Measurements from ENCODE around the gene LGI4.

The LGI4 gene

DNA sequence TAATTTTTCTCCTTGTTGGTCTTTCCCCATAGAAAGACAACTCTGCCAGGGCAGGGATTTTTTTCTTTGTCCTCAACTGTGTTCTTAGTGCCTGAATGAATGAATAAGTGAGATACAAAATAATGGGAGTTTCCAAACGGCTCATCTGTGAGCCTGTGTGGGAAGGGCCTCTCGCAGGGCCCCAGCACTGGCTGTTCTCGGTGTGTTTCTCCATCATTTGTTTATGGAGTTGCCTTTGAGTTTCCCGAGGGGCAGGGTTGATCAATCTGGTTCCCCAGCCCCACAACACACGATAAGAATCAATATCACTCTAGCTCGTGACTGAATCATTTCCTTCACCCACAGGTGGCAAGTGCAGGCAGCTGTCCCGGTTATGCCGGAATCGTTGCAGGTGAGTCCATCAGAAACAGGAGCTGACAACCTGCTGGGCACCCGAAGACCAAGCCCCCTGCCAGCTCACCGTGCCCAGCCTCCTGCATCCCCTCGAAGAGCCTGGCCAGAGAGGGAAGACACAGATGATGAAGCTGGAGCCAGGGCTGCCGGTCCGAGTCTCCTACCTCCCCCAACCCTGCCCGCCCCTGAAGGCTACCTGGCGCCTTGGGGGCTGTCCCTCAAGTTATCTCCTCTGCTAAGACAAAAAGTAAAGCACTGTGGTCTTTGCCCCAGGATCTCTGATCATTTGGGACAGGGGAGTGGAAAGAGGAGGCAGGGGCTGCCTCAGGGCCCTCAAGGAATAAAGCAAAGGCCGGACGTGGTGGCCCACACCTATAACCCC, 34.5 kb upstream of the LGI4 start:
- H3K36me3 ChIP-seq (ENCODE audit: control insufficient read depth, insufficient read depth, low read length), result peaks cover 55% of the 10 kb centered on the region
- H3K4me1 ChIP-seq (ENCODE audit: control insufficient read depth, insufficient read depth, low read length), result no peaks in the 10 kb centered on the region
- H3K27ac ChIP-seq (ENCODE audit: low read depth, low read length), result no peak overlapping the region
- no peak overlapping the region for H3K9ac ChIP-seq (ENCODE audit: low read length)
- no peaks in the 10 kb centered on the region for H3K27me3 ChIP-seq (ENCODE audit: control insufficient read depth, insufficient read depth, low read length)
- no peak overlapping the region for H3K4me3 ChIP-seq (ENCODE audit: low read depth, low read length)
- peaks cover 18% of the 10 kb centered on the region for H3K9me3 ChIP-seq (ENCODE audit: control insufficient read depth, insufficient read depth, low read depth, low read length)

DNA sequence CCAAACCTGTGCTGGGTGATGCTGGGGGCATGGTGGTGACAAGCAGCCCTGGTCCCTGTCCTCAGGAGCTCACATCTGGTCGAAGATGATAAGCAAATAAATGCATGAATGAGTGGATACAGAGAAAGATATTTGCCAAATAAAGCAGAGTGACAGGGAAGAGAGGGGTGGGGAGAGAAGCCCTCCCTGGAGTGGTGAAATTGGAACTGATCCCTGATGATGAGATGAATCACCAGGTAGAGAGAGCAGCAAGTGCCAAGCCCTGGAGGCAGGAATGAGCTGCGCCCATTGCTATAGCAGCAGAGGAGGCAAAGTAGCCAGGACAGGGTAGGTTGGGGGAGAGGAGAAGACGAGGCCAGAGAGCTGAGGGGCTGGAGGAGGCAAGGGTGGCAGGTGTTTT, 33.3 kb upstream of the LGI4 start:
- no peaks in the 10 kb centered on the region for H3K27me3 ChIP-seq (ENCODE audit: control insufficient read depth, insufficient read depth, low read length)
- H3K9ac ChIP-seq (ENCODE audit: low read length), result no peak overlapping the region
- peaks cover 26% of the 10 kb centered on the region for H3K9me3 ChIP-seq (ENCODE audit: control insufficient read depth, insufficient read depth, low read depth, low read length)
- H3K27ac ChIP-seq (ENCODE audit: low read depth, low read length), result no peak overlapping the region
- H3K4me1 ChIP-seq (ENCODE audit: control insufficient read depth, insufficient read depth, low read length), result no peaks in the 10 kb centered on the region
- H3K4me3 ChIP-seq (ENCODE audit: low read depth, low read length), result no peak overlapping the region
- peaks cover 67% of the 10 kb centered on the region for H3K36me3 ChIP-seq (ENCODE audit: control insufficient read depth, insufficient read depth, low read length)

GRCh38 chr19:35167251-35168119, 32.6 kb upstream of the LGI4 start:
- H3K36me3 ChIP-seq (ENCODE audit: control insufficient read depth, insufficient read depth, low read length), result peaks cover 74% of the 10 kb centered on the region
- H3K4me1 ChIP-seq (ENCODE audit: control insufficient read depth, insufficient read depth, low read length), result no peaks in the 10 kb centered on the region
- peaks cover 31% of the 10 kb centered on the region for H3K9me3 ChIP-seq (ENCODE audit: control insufficient read depth, insufficient read depth, low read depth, low read length)
- H3K4me3 ChIP-seq (ENCODE audit: low read depth, low read length), result no peak overlapping the region
- H3K9ac ChIP-seq (ENCODE audit: low read length), result no peak overlapping the region
- H3K27ac ChIP-seq (ENCODE audit: low read depth, low read length), result no peak overlapping the region
- H3K27me3 ChIP-seq (ENCODE audit: control insufficient read depth, insufficient read depth, low read length), result no peaks in the 10 kb centered on the region

GRCh38 chr19:35166100-35167063, 31.5 kb upstream of the LGI4 start:
- Histone ChIP-seq H3K36me3 (ENCODE audit: control insufficient read depth, insufficient read depth, low read length) (peaks cover 85% of the 10 kb centered on the region), H3K27ac (ENCODE audit: low read depth, low read length) (no peak overlapping the region), H3K4me3 (ENCODE audit: low read depth, low read length) (no peak overlapping the region), H3K9ac (ENCODE audit: low read length) (no peak overlapping the region), H3K27me3 (ENCODE audit: control insufficient read depth, insufficient read depth, low read length) (no peaks in the 10 kb centered on the region), H3K4me1 (ENCODE audit: control insufficient read depth, insufficient read depth, low read length) (no peaks in the 10 kb centered on the region), H3K9me3 (ENCODE audit: control insufficient read depth, insufficient read depth, low read depth, low read length) (peaks cover 31% of the 10 kb centered on the region)

- Histone ChIP-seq H3K4me1 (ENCODE audit: control insufficient read depth, insufficient read depth, low read length) (no peaks in the 10 kb centered on the region), H3K27ac (ENCODE audit: low read depth, low read length) (no peak overlapping the region), H3K9me3 (ENCODE audit: control insufficient read depth, insufficient read depth, low read depth, low read length) (peaks cover 31% of the 10 kb centered on the region), H3K9ac (ENCODE audit: low read length) (no peak overlapping the region), H3K27me3 (ENCODE audit: control insufficient read depth, insufficient read depth, low read length) (no peaks in the 10 kb centered on the region), H3K4me3 (ENCODE audit: low read depth, low read length) (no peak overlapping the region), H3K36me3 (ENCODE audit: control insufficient read depth, insufficient read depth, low read length) (peaks cover 95% of the 10 kb centered on the region)
Observed at GRCh38 chr19:35165200-35166058, 30.6 kb upstream of the LGI4 start.

GRCh38 chr19:35164418-35164817, 29.6 kb upstream of the LGI4 start:
- Histone ChIP-seq H3K9me3 (ENCODE audit: control insufficient read depth, insufficient read depth, low read depth, low read length) (peaks cover 31% of the 10 kb centered on the region), H3K4me1 (ENCODE audit: control insufficient read depth, insufficient read depth, low read length) (no peaks in the 10 kb centered on the region), H3K27me3 (ENCODE audit: control insufficient read depth, insufficient read depth, low read length) (no peaks in the 10 kb centered on the region), H3K36me3 (ENCODE audit: control insufficient read depth, insufficient read depth, low read length) (peaks cover 96% of the 10 kb centered on the region), H3K4me3 (ENCODE audit: low read depth, low read length) (no peak overlapping the region), H3K9ac (ENCODE audit: low read length) (no peak overlapping the region), H3K27ac (ENCODE audit: low read depth, low read length) (no peak overlapping the region)

DNA sequence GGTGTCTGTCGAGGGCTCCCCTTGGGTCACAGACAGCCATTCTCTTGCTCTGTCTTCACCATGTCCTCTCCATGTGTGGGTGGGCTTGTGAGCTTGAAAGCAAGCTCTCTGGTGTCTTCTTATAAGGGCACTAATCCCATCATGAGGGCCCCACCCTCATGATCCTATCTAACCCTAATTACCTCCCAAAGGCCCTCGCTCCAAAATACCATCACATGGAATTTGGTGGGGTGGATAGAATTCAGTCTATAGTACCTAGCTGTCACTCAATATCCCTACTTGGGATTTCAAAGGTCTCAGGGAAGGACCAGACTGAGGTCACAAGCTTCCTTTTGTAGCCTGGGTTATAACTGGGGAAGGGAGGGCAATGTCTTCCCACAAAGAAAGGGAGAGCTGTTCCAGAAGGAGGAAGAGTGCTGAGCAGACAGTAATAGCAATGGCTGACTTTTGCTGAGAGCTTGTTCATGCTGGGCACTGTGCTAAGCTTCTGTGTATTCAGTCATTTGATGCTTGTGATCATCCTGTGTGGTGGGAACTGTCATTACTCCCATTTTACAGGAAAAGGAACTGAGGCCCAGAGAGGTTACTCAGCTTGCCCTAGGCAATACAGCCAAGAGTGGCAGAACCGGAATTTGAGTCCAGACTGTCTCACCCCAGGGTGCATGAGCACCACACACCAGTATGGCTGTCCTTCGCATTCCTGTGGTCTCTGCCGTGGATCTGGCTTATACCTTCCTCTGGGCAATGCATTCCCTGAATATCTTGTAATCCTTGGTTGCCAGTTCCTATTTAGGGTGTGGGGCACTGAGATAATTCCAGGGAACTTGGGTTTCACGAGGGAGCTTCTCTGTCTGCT, 27.8 kb upstream of the LGI4 start:
- Histone ChIP-seq H3K9me3 (ENCODE audit: control insufficient read depth, insufficient read depth, low read depth, low read length) (peaks cover 31% of the 10 kb centered on the region), H3K4me1 (ENCODE audit: control insufficient read depth, insufficient read depth, low read length) (no peaks in the 10 kb centered on the region), H3K4me3 (ENCODE audit: low read depth, low read length) (no peak overlapping the region), H3K27ac (ENCODE audit: low read depth, low read length) (no peak overlapping the region), H3K9ac (ENCODE audit: low read length) (no peak overlapping the region), H3K36me3 (ENCODE audit: control insufficient read depth, insufficient read depth, low read length) (peaks cover 100% of the 10 kb centered on the region), H3K27me3 (ENCODE audit: control insufficient read depth, insufficient read depth, low read length) (no peaks in the 10 kb centered on the region)

DNA sequence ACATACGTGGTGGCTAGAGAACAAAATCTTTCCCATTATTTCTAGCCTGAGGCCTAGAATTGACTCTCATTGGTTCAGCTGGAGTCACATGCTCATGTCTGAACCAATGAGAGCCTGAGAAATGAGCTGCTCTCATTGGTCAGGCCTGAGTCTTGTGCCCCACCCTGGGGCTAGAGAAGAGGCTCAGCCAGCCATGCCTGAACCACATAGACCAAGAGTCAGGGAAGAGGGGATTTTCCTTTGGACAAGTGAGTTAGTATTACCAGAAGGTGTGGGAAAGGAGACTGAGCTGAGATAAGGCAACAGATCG, 26.5 kb upstream of the LGI4 start:
- Histone ChIP-seq H3K36me3 (ENCODE audit: control insufficient read depth, insufficient read depth, low read length) (peaks cover 98% of the 10 kb centered on the region), H3K27me3 (ENCODE audit: control insufficient read depth, insufficient read depth, low read length) (no peaks in the 10 kb centered on the region), H3K9me3 (ENCODE audit: control insufficient read depth, insufficient read depth, low read depth, low read length) (peaks cover 28% of the 10 kb centered on the region), H3K4me3 (ENCODE audit: low read depth, low read length) (no peak overlapping the region), H3K4me1 (ENCODE audit: control insufficient read depth, insufficient read depth, low read length) (no peaks in the 10 kb centered on the region), H3K9ac (ENCODE audit: low read length) (no peak overlapping the region), H3K27ac (ENCODE audit: low read depth, low read length) (no peak overlapping the region)

GRCh38 chr19:35160629-35161433, 26.0 kb upstream of the LGI4 start:
- H3K27ac ChIP-seq (ENCODE audit: low read depth, low read length), result no peak overlapping the region
- H3K36me3 ChIP-seq (ENCODE audit: control insufficient read depth, insufficient read depth, low read length), result peaks cover 92% of the 10 kb centered on the region
- H3K9me3 ChIP-seq (ENCODE audit: control insufficient read depth, insufficient read depth, low read depth, low read length), result peaks cover 23% of the 10 kb centered on the region
- no peak overlapping the region for H3K9ac ChIP-seq (ENCODE audit: low read length)
- no peak overlapping the region for H3K4me3 ChIP-seq (ENCODE audit: low read depth, low read length)
- no peaks in the 10 kb centered on the region for H3K27me3 ChIP-seq (ENCODE audit: control insufficient read depth, insufficient read depth, low read length)
- peaks cover 2% of the 10 kb centered on the region; the same call in 1 of the 2 replicates for H3K4me1 ChIP-seq (ENCODE audit: control insufficient read depth, insufficient read depth, low read length)

Data from HUES6 (cell line).